Activated B cell treated with CpG ODN at 0.5 μM for 24 hours (primary cell): ENCODE data around the gene PAIP2B. TPM values are rescaled to one million over a fixed set of nuclear protein-coding genes. Genes with fewer than 3 reads are reported as not detected.

Experiments used
- ATAC-seq: fragments of 200-7000 bp; cut with Tn5 transposase; one replicate; pipeline ENCODE4 v1.10.0; 2021; ENCODE audit warnings: low read depth, mild to moderate bottlenecking, moderate library complexity
- CTCF ChIA-PET: fragments of 350-600 bp; sonication (Branson Sonifier 250); formaldehyde crosslinking; loops from one replicate; lab custom pipeline; 2021; ENCODE audit warnings: antibody characterized with exemption; lab: Charles Lee
- POLR2A ChIA-PET: fragments of 350-600 bp; sonication (Branson Sonifier 250); formaldehyde crosslinking; loops from one replicate; lab custom pipeline; 2021; ENCODE audit warnings: antibody characterized with exemption; lab: Charles Lee
- DNase-seq: peaks from one replicate; pipeline ENCODE4 v3.0.0; 2022
- H3K27ac Mint-ChIP-seq: one replicate; pipeline ENCODE4 v1.8.0; 2020; ENCODE audit warnings: mixed read lengths
- H3K27me3 Mint-ChIP-seq: one replicate; pipeline ENCODE4 v1.8.0; 2021; ENCODE audit warnings: mixed read lengths
- H3K36me3 Mint-ChIP-seq: one replicate; pipeline ENCODE4 v1.8.0; 2021; ENCODE audit warnings: low read depth, mixed read lengths
- H3K4me1 Mint-ChIP-seq: one replicate; pipeline ENCODE4 v1.8.0; 2021; ENCODE audit warnings: mixed read lengths
- H3K4me3 Mint-ChIP-seq: one replicate; pipeline ENCODE4 v1.8.0; 2020; ENCODE audit warnings: mild to moderate bottlenecking, mixed read lengths
- H3K9me3 Mint-ChIP-seq: one replicate; pipeline ENCODE4 v1.8.0; 2020; ENCODE audit warnings: mixed read lengths
- CTCF ChIP-seq: fragments of 200-600 bp; IDR thresholded peaks from one replicate; pipeline ENCODE4 v1.8.0; 2022; ENCODE audit warnings: antibody characterized with exemption, mild to moderate bottlenecking
- intact Hi-C: fragments of 100-400 bp; cut with micrococcal nuclease; formaldehyde crosslinking; loops from one replicate; pipeline ENCODE4 v1.15.1; 2024
- total RNA-seq: library from RNA; stranded (reverse); gene quantifications from 2 replicates; pipeline ENCODE4 v1.2.3, GENCODE V29; 2022

Gene PAIP2B
- total RNA-seq, 1 donor from 2014 or later, result 3.7 TPM

DNA sequence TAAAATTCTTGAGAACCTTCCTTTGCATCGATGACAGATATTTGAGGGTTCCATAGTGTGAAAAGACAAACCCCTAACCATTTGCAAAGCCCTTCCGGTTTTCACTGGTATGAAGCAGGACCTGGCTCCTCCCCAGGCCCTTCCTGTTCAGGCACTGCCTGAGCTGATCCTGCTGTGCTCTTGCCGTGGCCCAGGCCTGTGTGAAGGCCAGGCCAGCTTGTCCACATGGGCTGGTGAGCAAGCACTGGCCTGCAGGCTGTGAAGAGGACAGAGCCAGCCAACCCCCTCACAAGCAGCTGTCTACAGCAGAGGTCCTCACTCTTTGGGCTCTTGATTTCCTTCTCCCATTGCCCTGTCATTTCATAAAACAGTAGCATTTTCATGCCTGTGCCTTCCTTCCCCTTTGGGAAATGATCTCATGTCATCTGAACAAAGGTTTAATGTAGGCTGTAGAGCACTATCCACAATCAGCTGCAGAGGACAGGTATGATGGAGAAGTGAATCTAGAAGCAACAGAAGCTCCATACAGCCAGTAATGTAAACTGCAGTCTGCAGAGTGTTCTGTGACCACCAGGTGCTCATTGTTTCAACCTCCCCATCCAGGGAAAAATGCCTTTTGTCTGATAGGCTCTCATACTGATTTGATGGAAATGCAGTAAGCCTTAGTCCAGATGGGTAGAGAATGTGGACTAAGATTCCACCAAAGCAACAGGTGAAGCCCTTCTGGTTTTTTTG is 76.7 kb downstream of the PAIP2B start:
- no peak for TF ChIP-seq CTCF

DNA sequence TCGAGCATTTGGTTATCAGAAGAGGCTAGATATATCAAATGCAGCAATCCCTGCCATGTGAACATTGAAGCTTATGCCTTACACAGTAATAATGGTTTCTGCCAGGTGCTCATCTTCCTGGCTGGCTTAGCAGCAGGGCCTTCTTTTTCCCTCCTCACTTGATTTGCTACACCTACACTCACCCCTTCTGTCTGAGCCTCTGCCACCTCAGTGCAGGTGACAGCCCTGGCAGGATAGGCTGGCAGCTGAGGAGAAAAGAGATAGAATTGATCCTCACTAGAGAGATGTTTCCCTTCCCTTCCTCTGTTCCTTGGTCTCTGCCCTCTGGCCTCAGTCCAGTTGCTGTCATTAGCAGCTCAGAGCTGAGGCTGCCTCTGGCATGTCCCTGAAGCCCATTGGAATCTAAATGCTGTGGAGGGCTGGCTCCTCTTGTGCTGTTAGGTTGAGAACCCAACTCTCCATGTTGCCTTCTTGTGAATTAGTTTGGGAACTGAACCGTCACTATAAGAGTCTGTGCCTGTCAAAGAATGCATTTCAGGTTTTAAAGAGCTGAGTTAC is 78.3 kb downstream of the PAIP2B start:
- no peak for DNase-seq
- no peaks in the 10 kb centered on the region for H3K27me3 Mint-ChIP-seq
- no peak for ATAC-seq
- H3K4me3 Mint-ChIP-seq, result no peak overlapping the region
- no peaks in the 10 kb centered on the region for H3K9me3 Mint-ChIP-seq
- TF ChIP-seq CTCF, result no peak
- ChIA-PET POLR2A (no interaction called here), CTCF (no interaction called here)
- H3K36me3 Mint-ChIP-seq, result peaks cover 78% of the 10 kb centered on the region
- H3K27ac Mint-ChIP-seq, result no peak overlapping the region
- no peaks in the 10 kb centered on the region for H3K4me1 Mint-ChIP-seq
- intact Hi-C loops, result no loop called here

More for the DNA sequence above, 76.7 kb downstream of the PAIP2B start:
- Mint-ChIP-seq H3K4me1 (no peaks in the 10 kb centered on the region), H3K4me3 (no peak overlapping the region), H3K9me3 (no peaks in the 10 kb centered on the region), H3K27me3 (no peaks in the 10 kb centered on the region), H3K36me3 (peaks cover 61% of the 10 kb centered on the region), H3K27ac (no peak overlapping the region)
- ATAC-seq (no peak), DNase-seq (no peak)
- CTCF ChIA-PET, result no interaction called here
- intact Hi-C loops, result no loop called here
- POLR2A ChIA-PET, result no interaction called here

- ChIA-PET POLR2A (no interaction called here), CTCF (no interaction called here)
- Mint-ChIP-seq H3K36me3 (peaks cover 90% of the 10 kb centered on the region), H3K27me3 (no peaks in the 10 kb centered on the region), H3K4me1 (no peaks in the 10 kb centered on the region), H3K9me3 (no peaks in the 10 kb centered on the region), H3K4me3 (no peak overlapping the region), H3K27ac (no peak overlapping the region)
- intact Hi-C loops, result no loop called here
- no peak for TF ChIP-seq CTCF
- no peak for ATAC-seq
- no peak for DNase-seq
Measured at GRCh38 chr2:71143782-71144181, 83.1 kb downstream of the PAIP2B start.

- Mint-ChIP-seq H3K4me3 (no peak overlapping the region), H3K4me1 (no peaks in the 10 kb centered on the region), H3K27me3 (no peaks in the 10 kb centered on the region), H3K36me3 (peaks cover 57% of the 10 kb centered on the region), H3K9me3 (no peaks in the 10 kb centered on the region), H3K27ac (no peak overlapping the region)
- TF ChIP-seq CTCF, result no peak
- ATAC-seq (no peak), DNase-seq (no peak)
- POLR2A ChIA-PET, result interaction anchor here (0.7 kb wide), 1 partner anchor 15 kb away, joined by 5 read pairs; no protein-coding TSS in a partner anchor
- CTCF ChIA-PET, result no interaction called here
- intact Hi-C loops, result no loop called here
Measured at GRCh38 chr2:71136174-71136573, 90.7 kb downstream of the PAIP2B start.

GRCh38 chr2:71133603-71134002 is 93.3 kb downstream of the PAIP2B start:
- no peak overlapping the region for H3K27ac Mint-ChIP-seq
- intact Hi-C loops, result loop anchor here (5.0 kb wide), 1 partner anchor 1939 kb away; the partner anchor contains the start of gene SFXN5
- no peaks in the 10 kb centered on the region for H3K9me3 Mint-ChIP-seq
- no peaks in the 10 kb centered on the region for H3K27me3 Mint-ChIP-seq
- ChIA-PET POLR2A (interaction anchor here (1.4 kb wide), 1 partner anchor 65 kb away, joined by 5 read pairs; the partner anchor contains the start of gene NAGK), CTCF (no interaction called here)
- no peak for DNase-seq
- H3K4me1 Mint-ChIP-seq, result peaks cover 12% of the 10 kb centered on the region
- no peak overlapping the region for H3K4me3 Mint-ChIP-seq
- TF ChIP-seq CTCF, result no peak
- peaks cover 42% of the 10 kb centered on the region for H3K36me3 Mint-ChIP-seq
- no peak for ATAC-seq
